Kidney (tissue), 14 donors: ENCODE data around the gene SELENOI. TPM values are rescaled to one million over a fixed set of nuclear protein-coding genes. Genes with fewer than 3 reads are reported as not detected.
"Not testable (repeated sequence)": the region's sequence is repeated elsewhere in the genome, so short reads cannot be mapped to it uniquely, and the experiment has no call there.

Experiments
- DNase-seq, 5 donors: peaks; one replicate each; pipeline ENCODE4 v3.0.0-alpha.2; 2013 to 2020
- FAIRE-seq: peaks from 2 replicates; lab custom pipeline; 2012; peaks lifted over from hg19 to GRCh38; lab: Jason Lieb, UNC
- H3K27ac ChIP-seq, 2 donors: one replicate each; pipeline ENCODE4 v1.7.0; 2013; ENCODE audit warnings: low read depth in 2 of 2, low read length in 2 of 2, inconsistent platforms in 1 of 2
- H3K27me3 ChIP-seq: one replicate; pipeline ENCODE4 v1.7.1; 2013; ENCODE audit warnings: low read length, inconsistent platforms; ENCODE audit not compliant: control insufficient read depth, insufficient read depth
- H3K36me3 ChIP-seq, 3 donors: one replicate each; pipeline versions ENCODE4 v1.7.0 to v1.7.1; 2013; ENCODE audit warnings: low read length in 3 of 3, control low read depth in 1 of 3, inconsistent platforms in 1 of 3; ENCODE audit not compliant: insufficient read depth in 3 of 3, control insufficient read depth in 2 of 3
- H3K4me1 ChIP-seq, 3 donors: one replicate each; pipeline versions ENCODE4 v1.7.0 to v1.7.1; 2013; ENCODE audit warnings: low read length in 3 of 3, inconsistent platforms in 1 of 3, low read depth in 1 of 3; ENCODE audit not compliant: control insufficient read depth in 2 of 3, insufficient read depth in 2 of 3
- H3K4me3 ChIP-seq, 3 donors: one replicate each; pipeline versions ENCODE4 v1.7.0 to v1.8.1; 2013; ENCODE audit warnings: low read length in 3 of 3, control low read depth in 1 of 3, inconsistent platforms in 1 of 3
- H3K9ac ChIP-seq, 3 donors: one replicate each; pipeline versions ENCODE4 v1.7.0 to v1.7.1; 2013; ENCODE audit warnings: low read length in 3 of 3, control low read depth in 1 of 3, inconsistent platforms in 1 of 3
- H3K9me3 ChIP-seq, 3 donors: one replicate each; pipeline versions ENCODE4 v1.7.0 to v1.7.1; 2013; ENCODE audit warnings: low read length in 3 of 3, control low read depth in 1 of 3, inconsistent platforms in 1 of 3; ENCODE audit not compliant: control insufficient read depth in 2 of 3, insufficient read depth in 1 of 3
- intact Hi-C: fragments of 100-400 bp; cut with DNase I; formaldehyde crosslinking; loops from one replicate; pipeline ENCODE4 v1.11.1; 2022
- polyA plus RNA-seq: library from polyadenylated mRNA; stranded (reverse); fragments of 350-450 nt; fragmentation: Illumina TruSeq; extraction: RNeasy Lipid Tissue Mini Kit (QIAGEN cat#74804); gene quantifications from one replicate; pipeline ENCODE4 v1.2.3, GENCODE V29; 2014; ENCODE audit warnings: low read depth, low replicate concordance; ENCODE audit not compliant: insufficient read depth
- total RNA-seq: library from RNA; stranded (reverse); fragmentation: NEBNext Ultra II Directional; extraction: Animal tissue kit (Norgen Biotek cat#: 25700); gene quantifications from one replicate; pipeline ENCODE4 v1.2.1, GENCODE V29; 2021
- TF ChIP-seq, protein P1 (sequence below): IDR thresholded peaks from 3 replicates; pipeline ENCODE4 v1.5.1; 2012; ENCODE audit warnings: mild to moderate bottlenecking, moderate library complexity, borderline replicate concordance; ENCODE audit not compliant: insufficient read depth; ENCODE audit errors: extremely low read depth
- donor health status: control.
- donor health status: control.
- donor health status: control.
- donor health status: control.
- donor health status: control.
- donor health status: DM: yes; HTN: yes; CAD: no.
- donor health status: Normal renal cell carcinoma (clear cell type).

Gene SELENOI
- total and polyA plus RNA-seq, 2 donors from 2014 or later, result 5.3 to 23.7 TPM

DNA sequence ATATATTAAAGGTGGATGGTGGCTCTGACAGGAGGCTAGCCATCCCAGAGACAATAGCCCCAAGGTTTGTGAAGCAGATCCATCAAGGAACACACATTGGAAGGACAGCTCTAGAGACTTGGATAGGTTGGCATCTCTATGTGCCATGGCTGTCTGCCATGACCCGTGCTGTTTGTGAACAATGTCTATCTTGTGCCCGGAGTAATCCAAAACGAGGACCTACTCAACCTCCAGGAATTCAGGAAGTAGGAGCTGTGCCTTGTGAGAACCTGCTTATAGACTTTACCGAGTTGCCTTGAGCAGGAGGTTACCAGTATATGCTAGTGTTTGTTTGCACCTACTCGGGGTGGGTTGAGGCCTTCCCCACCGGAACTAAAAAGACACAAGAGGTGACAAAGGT is 43.1 kb upstream of the SELENOI start:
- no peaks in the 10 kb centered on the region for H3K36me3 ChIP-seq
- H3K4me3 ChIP-seq, result no peak overlapping the region
- H3K27me3 ChIP-seq, result no peaks in the 10 kb centered on the region
- H3K9me3 ChIP-seq, result no peaks in the 10 kb centered on the region
- no peak for FAIRE-seq
- intact Hi-C loops, result no loop called here
- no peak for DNase-seq
- H3K4me1 ChIP-seq, result peaks cover 0 to 10% (median 5%) of the 10 kb centered on the region in 3 donors
- no peak overlapping the region for H3K27ac ChIP-seq
- no peak overlapping the region for H3K9ac ChIP-seq
- TF ChIP-seq, protein P1, sequence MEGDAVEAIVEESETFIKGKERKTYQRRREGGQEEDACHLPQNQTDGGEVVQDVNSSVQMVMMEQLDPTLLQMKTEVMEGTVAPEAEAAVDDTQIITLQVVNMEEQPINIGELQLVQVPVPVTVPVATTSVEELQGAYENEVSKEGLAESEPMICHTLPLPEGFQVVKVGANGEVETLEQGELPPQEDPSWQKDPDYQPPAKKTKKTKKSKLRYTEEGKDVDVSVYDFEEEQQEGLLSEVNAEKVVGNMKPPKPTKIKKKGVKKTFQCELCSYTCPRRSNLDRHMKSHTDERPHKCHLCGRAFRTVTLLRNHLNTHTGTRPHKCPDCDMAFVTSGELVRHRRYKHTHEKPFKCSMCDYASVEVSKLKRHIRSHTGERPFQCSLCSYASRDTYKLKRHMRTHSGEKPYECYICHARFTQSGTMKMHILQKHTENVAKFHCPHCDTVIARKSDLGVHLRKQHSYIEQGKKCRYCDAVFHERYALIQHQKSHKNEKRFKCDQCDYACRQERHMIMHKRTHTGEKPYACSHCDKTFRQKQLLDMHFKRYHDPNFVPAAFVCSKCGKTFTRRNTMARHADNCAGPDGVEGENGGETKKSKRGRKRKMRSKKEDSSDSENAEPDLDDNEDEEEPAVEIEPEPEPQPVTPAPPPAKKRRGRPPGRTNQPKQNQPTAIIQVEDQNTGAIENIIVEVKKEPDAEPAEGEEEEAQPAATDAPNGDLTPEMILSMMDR, result no peak

GRCh38 chr2:26305094-26305493 is 40.8 kb upstream of the SELENOI start:
- FAIRE-seq, intact Hi-C loops, H3K27me3 ChIP-seq: not testable (repeated sequence)

DNA sequence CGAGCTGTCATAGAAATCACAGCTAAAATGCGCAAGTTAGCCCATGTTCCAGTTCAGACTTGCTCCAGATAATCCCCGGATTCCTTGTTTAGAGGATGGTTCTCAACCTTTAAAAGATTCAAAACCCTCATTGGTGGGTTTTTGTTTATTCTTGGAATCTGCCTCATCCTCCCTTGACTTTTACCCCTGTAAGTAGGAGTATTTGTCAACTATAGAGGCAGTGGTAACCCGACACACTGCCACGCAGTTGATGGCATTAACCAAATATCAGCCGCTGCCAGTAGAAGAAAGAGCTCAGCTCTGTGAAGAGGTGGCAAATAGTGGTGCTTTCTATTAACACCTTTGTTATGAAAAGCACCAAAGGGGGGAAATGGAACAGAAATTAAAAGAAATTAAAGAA is 40.4 kb upstream of the SELENOI start:
- intact Hi-C loops, result no loop called here
- FAIRE-seq, result no peak
- no peak overlapping the region for H3K9ac ChIP-seq
- peak in 3 of 5 donors; percentile 48 to 77 (median 67) for DNase-seq
- peaks cover 0 to 4% (median under 1%) of the 10 kb centered on the region in 3 donors for H3K4me1 ChIP-seq
- no peaks in the 10 kb centered on the region for H3K27me3 ChIP-seq
- no peaks in the 10 kb centered on the region for H3K36me3 ChIP-seq
- TF ChIP-seq, protein P1, result no peak
- no peak overlapping the region for H3K27ac ChIP-seq
- no peaks in the 10 kb centered on the region for H3K9me3 ChIP-seq
- no peak overlapping the region for H3K4me3 ChIP-seq

More at GRCh38 chr2:26305094-26305493, 40.8 kb upstream of the SELENOI start:
- not testable (repeated sequence) for H3K36me3 ChIP-seq, H3K9me3 ChIP-seq, H3K4me1 ChIP-seq, DNase-seq, H3K27ac ChIP-seq, H3K4me3 ChIP-seq, H3K9ac ChIP-seq

DNA sequence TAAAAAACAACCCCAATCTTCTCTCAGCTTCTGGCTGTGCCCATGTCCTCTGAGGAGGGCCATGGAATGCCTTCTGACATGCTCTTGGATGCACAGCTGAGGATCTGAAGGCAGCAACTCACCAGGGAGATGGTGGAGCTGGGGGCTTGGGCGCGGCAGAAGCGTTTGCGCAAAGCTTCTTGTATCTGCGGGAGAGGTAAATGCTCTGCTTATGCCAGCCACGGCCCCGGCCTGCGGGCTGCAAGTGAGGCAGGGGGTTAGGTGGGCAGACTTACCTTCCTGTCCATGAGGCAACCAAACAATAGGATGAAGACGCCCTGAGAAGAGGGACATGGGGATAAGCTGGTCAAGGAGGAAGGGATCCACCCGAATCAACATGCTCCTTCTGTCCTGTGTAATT is 36.0 kb upstream of the SELENOI start:
- TF ChIP-seq, protein P1, result no peak
- Histone ChIP-seq H3K27me3 (no peaks in the 10 kb centered on the region), H3K4me1 (no peaks in the 10 kb centered on the region), H3K27ac (no peak overlapping the region), H3K9ac (no peak overlapping the region), H3K4me3 (no peak overlapping the region), H3K9me3 (no peaks in the 10 kb centered on the region), H3K36me3 (no peaks in the 10 kb centered on the region)
- intact Hi-C loops, result no loop called here
- DNase-seq (peak in 1 of 5 donors; percentile 33), FAIRE-seq (no peak)
